ENCODE measurements around the gene STIP1.
A peak's percentile ranks its signal among the peaks of the same experiment; 100 is the strongest.

STIP1 gene

DNA sequence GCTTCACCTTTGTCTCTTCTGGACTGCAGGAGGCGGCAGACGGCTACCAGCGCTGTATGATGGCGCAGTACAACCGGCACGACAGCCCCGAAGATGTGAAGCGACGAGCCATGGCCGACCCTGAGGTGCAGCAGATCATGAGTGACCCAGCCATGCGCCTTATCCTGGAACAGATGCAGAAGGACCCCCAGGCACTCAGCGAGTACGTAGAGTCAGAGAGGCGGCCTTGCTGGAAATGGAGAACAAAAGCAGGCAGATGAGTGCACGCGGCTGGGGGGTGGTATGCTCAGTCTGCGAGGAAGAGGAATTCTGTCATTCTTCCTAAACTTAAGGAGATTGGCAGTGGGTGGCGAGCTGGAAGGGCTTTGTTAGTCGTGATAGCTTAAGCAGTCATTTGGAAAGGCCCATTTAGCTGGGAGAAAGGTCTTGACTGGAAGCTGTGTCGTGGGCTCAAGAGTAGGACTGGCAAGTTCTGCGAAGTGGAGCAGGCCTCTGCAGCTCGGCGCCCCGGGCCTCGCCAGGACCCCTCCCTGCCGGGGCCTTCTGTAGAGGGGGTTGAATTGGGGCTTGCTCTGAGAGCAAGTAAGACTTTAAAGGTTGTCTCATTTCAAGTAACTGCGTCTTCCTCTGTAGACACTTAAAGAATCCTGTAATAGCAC, 17.6 kb downstream of the STIP1 start:
- no peak for DNase-seq

GRCh38 chr11:64204080-64204440, 18.1 kb downstream of the STIP1 start:
- no peak for DNase-seq

DNA sequence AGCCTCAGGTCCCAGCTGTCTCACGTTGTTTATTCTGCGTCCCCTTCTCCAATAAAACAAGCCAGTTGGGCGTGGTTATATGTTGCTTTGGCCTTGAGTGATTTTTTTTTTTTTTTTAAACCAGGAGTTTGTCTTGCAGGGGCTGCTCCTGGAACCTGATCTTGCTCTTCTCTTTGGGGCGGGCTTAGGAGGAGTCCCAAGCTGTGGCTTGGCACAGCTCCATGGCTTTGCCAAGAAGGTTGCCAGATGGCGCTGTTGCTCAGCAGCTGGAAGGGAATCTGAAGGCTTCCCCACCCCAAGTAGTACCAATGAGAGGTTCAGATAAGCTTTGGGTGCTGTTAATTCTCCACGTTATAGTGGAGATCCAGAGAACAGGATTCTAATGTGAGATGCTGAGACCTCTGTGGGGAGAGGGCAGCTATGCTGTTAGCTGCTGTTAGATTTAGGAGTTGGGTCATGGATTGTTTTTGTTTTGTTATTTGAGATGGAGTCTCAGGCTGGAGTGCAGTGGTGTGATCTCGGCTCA, 18.6 kb downstream of the STIP1 start:
- peak; percentile 74 for DNase-seq

GRCh38 chr11:64206457-64207255, 20.7 kb downstream of the STIP1 start, which contains the start of gene FERMT3:
FERMT3 (plus strand) TSS chr11:64206721; CDS start chr11:64207365, 644 bp downstream.
- DNase-seq: peak; percentile 83

DNA sequence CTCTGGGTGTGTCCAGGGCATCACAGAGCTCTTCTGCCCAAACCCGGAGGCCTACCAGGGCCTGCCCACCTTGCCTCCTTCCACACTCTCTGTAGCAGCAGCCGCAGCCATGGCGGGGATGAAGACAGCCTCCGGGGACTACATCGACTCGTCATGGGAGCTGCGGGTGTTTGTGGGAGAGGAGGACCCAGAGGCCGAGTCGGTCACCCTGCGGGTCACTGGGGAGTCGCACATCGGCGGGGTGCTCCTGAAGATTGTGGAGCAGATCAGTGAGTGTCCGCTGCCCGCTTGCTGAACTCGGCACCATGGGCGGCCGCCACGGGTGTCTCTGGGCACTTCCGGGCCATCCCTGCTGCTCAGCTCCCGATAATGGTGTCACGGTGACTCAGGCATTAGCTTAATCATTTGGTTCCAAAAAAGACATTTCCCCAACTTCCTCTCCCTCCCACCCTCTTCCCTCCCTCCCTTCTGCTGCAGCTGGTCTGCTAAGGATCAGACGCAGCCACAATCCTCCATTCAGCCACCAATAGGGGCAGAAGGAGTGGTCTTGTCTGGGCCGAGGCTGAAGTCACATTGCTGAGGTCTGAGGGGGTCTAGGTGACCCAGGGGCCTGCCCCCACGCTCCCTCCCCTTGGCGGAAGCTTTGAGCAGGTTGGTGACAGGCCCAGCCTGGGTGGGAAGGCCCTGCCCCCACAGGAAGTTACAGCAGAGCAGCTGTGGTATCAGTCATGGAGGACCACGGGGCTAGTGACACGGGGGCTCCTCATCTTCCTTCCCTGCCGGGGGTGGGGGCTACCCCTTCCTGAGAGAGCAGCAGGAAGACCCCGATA, 21.5 kb downstream of the STIP1 start:
- DNase-seq: peak; percentile 88

DNA sequence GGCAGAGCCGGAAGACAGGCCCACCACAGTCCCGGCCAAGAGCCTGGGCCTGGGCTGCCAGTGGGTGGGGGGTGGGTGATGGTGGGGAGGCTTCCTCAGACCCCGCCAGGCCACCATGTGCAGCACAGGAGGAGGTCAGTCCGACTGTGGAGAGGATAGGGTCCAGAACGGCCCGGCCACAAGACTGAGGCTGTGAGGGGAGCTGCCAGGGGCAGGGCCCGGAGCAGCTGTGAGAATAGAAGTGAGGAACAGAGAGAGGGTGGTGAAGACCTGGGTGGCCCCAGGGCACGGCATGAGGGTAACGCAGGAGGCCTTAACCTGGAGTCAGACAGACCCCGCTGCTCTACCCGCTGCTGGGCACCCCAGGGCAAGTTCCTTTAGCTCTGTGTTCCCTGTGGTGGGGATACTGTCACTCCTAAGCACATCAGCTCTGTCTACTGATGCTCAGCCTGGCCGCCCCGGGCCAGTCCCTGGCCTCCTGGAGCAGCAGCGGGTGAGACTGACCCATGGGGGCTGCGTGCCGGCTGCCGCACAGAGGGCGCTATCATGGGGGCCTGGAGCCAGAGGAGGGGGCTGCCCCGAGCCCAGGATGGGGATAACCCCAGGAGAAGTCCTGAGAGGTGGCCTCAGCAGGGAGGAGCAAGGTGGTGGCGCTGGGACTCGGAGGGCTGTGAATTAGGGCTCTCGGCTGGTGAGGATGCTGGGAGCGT, 22.3 kb downstream of the STIP1 start:
- no peak for DNase-seq

- DNase-seq: no peak
Measured at GRCh38 chr11:64208796-64209562, 23.0 kb downstream of the STIP1 start.

DNA sequence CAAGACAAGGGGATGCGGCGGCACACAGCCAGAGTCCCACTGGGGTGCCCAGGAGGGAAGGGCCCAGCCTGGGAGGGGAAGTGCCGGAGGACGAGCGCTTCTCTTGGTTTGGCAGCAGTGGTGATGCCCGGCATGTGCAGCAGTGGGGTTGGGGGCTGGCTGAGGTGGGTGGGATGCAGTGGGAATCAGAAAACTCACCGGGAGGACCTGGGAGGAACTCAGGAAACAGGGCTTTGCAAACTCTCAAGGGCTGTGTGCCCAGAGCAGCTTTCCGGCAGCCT, 23.5 kb downstream of the STIP1 start:
- DNase-seq: no peak

DNA sequence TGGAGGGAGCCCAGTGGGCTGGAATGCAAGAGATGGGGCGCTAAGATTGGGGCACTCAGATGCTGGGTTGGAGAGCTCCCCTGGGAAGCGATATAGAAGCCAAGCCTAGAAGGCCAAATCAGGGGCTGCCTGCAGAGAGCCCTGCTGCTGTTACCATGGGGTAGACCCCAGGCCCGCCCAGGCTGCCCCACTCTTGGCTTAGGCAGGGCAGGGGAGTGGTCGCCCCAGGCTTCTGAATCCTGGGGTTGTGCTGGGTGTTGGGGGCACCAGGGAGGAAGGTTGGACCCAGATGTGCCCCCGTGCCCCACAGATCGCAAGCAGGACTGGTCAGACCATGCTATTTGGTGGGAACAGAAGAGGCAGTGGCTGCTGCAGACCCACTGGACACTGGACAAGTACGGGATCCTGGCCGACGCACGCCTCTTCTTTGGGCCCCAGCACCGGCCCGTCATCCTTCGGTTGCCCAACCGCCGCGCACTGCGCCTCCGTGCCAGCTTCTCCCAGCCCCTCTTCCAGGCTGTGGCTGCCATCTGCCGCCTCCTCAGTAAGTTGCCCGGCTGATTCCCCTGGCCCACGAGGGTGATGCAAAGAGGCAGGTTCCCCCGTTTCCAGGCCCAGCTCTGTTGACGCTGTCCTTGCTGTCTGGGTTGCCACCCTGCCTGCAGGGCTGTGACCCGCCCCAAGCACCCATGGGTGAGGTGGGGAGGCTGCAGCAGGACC, 24.5 kb downstream of the STIP1 start:
- DNase-seq: no peak

- no peak for DNase-seq
Measured at GRCh38 chr11:64211181-64211872, 25.4 kb downstream of the STIP1 start.

GRCh38 chr11:64216879-64217278, 30.9 kb downstream of the STIP1 start:
- DNase-seq: no peak

DNA sequence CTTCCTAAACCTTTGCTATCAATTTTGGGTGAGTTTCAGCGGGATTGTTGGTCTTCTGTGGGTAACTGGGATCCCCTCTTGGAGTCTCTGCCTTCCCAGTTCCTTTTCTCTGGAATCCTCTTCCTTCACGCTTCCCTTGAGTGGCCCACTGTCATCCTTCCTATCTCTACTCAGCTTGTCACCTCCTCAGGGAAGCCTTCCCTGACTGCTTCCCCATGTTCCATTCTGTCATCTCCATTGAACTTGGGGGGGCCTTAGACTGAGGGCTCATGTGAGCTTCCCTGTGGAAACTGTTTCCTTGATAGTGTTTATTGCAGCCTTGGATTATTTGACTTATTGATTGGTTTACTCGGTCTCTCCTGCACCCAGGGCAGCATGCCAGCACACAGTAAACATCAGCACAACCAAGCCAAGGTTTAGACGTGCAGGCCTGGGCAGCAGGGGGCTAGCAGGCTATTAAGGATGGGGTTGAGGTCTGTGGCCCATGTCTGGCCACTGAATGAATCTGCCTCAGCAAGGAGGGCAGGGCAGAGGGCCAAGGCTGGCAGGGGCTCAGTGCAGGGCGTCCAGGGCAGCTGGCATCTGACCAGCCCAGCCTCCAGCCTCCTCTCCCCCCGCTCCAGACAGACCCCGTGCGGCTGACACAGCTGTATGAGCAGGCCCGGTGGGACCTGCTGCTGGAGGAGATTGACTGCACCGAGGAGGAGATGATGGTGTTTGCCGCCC, 32.8 kb downstream of the STIP1 start:
- DNase-seq: no peak

GRCh38 chr11:64219354-64219684, 33.3 kb downstream of the STIP1 start:
- DNase-seq: no peak

DNA sequence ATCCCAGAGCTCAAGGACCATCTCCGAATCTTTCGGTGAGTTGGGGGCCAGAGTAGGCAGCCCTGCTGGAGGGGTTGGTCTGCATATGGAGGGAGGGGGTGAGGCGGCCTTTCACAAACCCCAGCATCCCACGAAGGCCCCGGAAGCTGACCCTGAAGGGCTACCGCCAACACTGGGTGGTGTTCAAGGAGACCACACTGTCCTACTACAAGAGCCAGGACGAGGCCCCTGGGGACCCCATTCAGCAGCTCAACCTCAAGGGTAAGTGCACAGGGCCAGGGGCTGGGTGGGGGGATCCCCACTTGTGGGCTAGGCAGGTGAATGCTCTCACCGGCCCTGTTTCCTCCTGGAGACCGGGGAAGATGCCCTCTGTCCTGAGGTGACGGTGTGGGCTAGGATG, 33.8 kb downstream of the STIP1 start:
- DNase-seq: no peak

GRCh38 chr11:64220271-64220670, 34.3 kb downstream of the STIP1 start:
- DNase-seq: no peak

GRCh38 chr11:64220798-64221197, 34.8 kb downstream of the STIP1 start:
- no peak for DNase-seq

- DNase-seq: no peak
Measured at GRCh38 chr11:64222651-64223000, 36.7 kb downstream of the STIP1 start.

- DNase-seq: no peak
Measured at GRCh38 chr11:64223001-64223651, 37.2 kb downstream of the STIP1 start.

DNA sequence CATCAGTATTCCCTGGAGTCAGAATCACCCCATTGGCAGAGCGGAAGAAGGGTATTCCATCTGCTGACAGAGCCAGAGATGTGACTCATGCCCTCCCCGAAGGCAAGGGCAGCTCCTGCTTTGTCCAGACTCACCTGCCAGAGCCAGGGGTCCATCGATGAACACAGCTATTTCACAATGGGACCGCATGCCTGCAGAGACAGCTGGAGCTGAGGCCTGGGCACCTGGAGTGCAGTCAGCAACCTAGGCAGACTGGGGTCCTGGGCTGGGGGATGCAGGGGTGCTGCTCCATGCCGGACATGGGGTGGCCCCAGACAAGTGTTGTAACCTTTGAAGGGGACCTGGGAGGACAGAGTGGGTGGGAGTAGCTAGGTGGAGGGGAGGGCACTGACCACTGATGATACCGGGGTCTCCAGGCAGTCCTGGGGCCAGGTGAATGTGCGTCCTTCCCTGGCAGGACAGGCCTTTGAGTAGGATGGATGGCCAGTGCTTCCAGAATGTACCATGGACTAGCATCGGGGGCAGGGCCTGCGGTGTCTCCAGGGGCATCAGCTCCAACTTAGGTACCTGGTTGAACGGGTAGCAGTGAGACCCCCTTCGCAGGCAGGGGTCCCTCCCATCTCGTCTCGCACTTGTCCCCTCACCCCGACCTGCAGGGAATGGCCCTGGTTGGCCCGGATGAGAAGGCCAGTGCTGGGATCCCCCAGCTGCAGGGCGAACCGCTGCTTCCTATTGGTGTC, 38.4 kb downstream of the STIP1 start:
- no peak for DNase-seq

Measured in stimulated activated CD4-positive, alpha-beta T cell treated with anti-CD3 and anti-CD28 coated beads, Interleukin-1b, Interleukin-23, amount 100 ng/mL, for 48 hours (primary cell).